ENCODE data around the gene HPCAL4. TPM values are rescaled to one million over a fixed set of nuclear protein-coding genes. Genes with fewer than 3 reads are reported as not detected.

Gene HPCAL4
- polyA plus RNA-seq, 2 of the 4 experiments (the other 2 are of a cell fraction) = 0.09 to 0.14 TPM

- no peak for FAIRE-seq
Measured at GRCh38 chr1:39720094-39720999, 29.1 kb upstream of the HPCAL4 start.

DNA sequence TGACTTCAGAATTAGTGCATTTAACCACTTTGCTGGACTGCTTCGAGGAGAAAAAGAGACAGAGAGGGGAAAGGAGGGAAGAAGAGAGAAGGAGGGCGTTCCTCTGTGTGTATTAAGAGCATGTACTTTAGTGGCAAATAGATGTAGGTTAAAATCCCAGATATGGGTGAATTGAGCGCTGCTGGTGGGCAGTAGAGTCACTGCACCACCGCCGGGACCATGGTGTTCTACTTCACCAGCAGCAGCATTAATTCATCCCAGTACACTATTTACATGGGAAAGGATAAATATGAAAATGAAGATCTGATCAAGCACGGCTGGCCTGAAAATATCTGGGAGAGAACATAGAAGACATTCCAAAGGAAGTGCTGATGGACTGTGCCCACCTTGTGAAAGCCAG lies 26.6 kb upstream of the HPCAL4 start:
- ChIA-PET POLR2A (no interaction called here), CTCF (no interaction called here)
- no peaks in the 10 kb centered on the region for H3K4me1 ChIP-seq
- H3K9me3 ChIP-seq = no peaks in the 10 kb centered on the region
- H3K27ac ChIP-seq = no peak overlapping the region
- no peak for DNase-seq (ENCODE audit: low read depth in 1 of 2, low spot score in 1 of 2)
- H3K4me3 ChIP-seq = no peak overlapping the region
- H3K4me2 ChIP-seq = no peak overlapping the region
- ATAC-seq = peak; percentile 63 to 75; a peak in 5 of 6 replicates
- no peak for TF ChIP-seq FOXS1 (CRISPR knock-in tag; IDR thresholded peaks at IDR 0.05)
- no peak for TF ChIP-seq HDAC2 (IDR thresholded peaks at IDR 0.05)
- no peak for TF ChIP-seq TP53 (CRISPR knock-in tag; IDR thresholded peaks at IDR 0.05)
- TF ChIP-seq FOSL2 (IDR thresholded peaks at IDR 0.05) = no peak
- no peak for TF ChIP-seq FOSL2 (CRISPR knock-in tag; IDR thresholded peaks at IDR 0.05)
- TF ChIP-seq, protein P1, sequence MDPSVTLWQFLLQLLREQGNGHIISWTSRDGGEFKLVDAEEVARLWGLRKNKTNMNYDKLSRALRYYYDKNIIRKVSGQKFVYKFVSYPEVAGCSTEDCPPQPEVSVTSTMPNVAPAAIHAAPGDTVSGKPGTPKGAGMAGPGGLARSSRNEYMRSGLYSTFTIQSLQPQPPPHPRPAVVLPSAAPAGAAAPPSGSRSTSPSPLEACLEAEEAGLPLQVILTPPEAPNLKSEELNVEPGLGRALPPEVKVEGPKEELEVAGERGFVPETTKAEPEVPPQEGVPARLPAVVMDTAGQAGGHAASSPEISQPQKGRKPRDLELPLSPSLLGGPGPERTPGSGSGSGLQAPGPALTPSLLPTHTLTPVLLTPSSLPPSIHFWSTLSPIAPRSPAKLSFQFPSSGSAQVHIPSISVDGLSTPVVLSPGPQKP (IDR thresholded peaks at IDR 0.05; ENCODE audit: low read depth, low read length) = no peak
- no peak for TF ChIP-seq EHF (CRISPR knock-in tag; IDR thresholded peaks at IDR 0.05)
- no peak for TF ChIP-seq EHMT2 (IDR thresholded peaks at IDR 0.05; ENCODE audit: low read depth)
- no peak for TF ChIP-seq ATOH8 (CRISPR knock-in tag; IDR thresholded peaks at IDR 0.05; ENCODE audit: low read depth)
- no peak for TF ChIP-seq GATA3 (IDR thresholded peaks at IDR 0.05; ENCODE audit: borderline replicate concordance)
- TF ChIP-seq JUNB (IDR thresholded peaks at IDR 0.05) = no peak
- WGBS (ENCODE audit: missing lambda C conversion rate) = 11% methylated on average over 6 of the region's 6 CpGs
- FAIRE-seq = no peak

More at GRCh38 chr1:39720094-39720999, 29.1 kb upstream of the HPCAL4 start:
- ChIA-PET POLR2A (interaction anchor here (0.9 kb wide), 1 partner anchor 144 kb away, joined by 9 read pairs; the partner anchor contains the start of gene PABPC4), CTCF (interaction anchor here (0.6 to 1.7 kb wide), 23 partner anchors 8 to 622 kb away, joined by 3 to 9 read pairs (median 3); partner anchors contain the start of gene PPIE)
- peak; percentile 69 to 71 for ATAC-seq
- peak in 1 of 2 experiments; percentile 56 for DNase-seq (ENCODE audit: low read depth in 1 of 2, low spot score in 1 of 2)
- no peak overlapping the region for H3K27ac ChIP-seq
- 38% methylated on average over 7 of the region's 7 CpGs for WGBS (ENCODE audit: missing lambda C conversion rate)
- no peaks in the 10 kb centered on the region for H3K9me3 ChIP-seq
- H3K4me1 ChIP-seq = no peaks in the 10 kb centered on the region
- no peak overlapping the region for H3K4me2 ChIP-seq
- TF ChIP-seq MAFK (IDR thresholded peaks at IDR 0.05; ENCODE audit: partially characterized antibody) = peak; percentile 11
- no peak for TF ChIP-seq NFE2L2 (conservative IDR thresholded peaks at IDR 0.05; ENCODE audit: low read length)
- TF ChIP-seq SMC3 (IDR thresholded peaks at IDR 0.05) = peak; percentile 57
- TF ChIP-seq RAD21 (conservative IDR thresholded peaks at IDR 0.05 in 1 of 2, IDR thresholded peaks at IDR 0.05 in 1 of 2) = peak; percentile 75 to 78
- TF ChIP-seq HEYL (CRISPR knock-in tag; IDR thresholded peaks at IDR 0.05) = no peak
- TF ChIP-seq ZC3H11A (IDR thresholded peaks at IDR 0.05) = peak; percentile 42
- no peak for TF ChIP-seq HOXB5 (CRISPR knock-in tag; IDR thresholded peaks at IDR 0.05)
- TF ChIP-seq CTCF (IDR thresholded peaks at IDR 0.05) = peak; percentile 67
- H3K4me3 ChIP-seq = no peak overlapping the region

DNA sequence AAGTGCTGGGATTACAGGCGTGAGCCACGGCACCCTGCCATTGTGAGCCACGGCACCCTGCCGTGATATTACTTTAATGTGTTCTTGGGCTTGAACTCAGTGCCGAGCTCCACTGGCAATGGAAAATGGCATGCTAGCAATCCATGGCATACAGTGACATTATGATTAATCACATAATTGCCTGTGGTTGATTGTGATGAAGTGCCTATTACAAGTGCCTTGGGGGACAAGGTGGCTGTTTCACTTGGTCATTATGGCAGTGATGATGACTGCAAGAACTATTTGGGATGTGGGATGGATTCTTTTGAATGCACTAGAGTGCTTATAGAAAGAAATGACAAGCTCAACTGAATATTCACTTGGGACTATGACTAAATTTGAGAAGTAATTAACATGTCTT lies 22.3 kb upstream of the HPCAL4 start:
- POLR2A ChIA-PET = no interaction called here
- H3K27ac ChIP-seq = no peak overlapping the region
- H3K9me3 ChIP-seq = no peaks in the 10 kb centered on the region
- CTCF ChIA-PET = interaction anchor here (1.2 kb wide), 1 partner anchor 12 kb away, joined by 4 read pairs; no protein-coding TSS in a partner anchor
- WGBS (ENCODE audit: missing lambda C conversion rate) = no CpG with 5 or more reads among the region's 5 CpGs
- H3K4me1 ChIP-seq = no peaks in the 10 kb centered on the region
- no peak overlapping the region for H3K4me2 ChIP-seq
- no peak overlapping the region for H3K4me3 ChIP-seq
- DNase-seq (ENCODE audit: low read depth in 1 of 2, low spot score in 1 of 2) = no peak
- no peak for FAIRE-seq
- ATAC-seq = no peak
- TF ChIP-seq ZFP36 (IDR thresholded peaks at IDR 0.05; ENCODE audit: borderline replicate concordance, partially characterized antibody) = no peak
- TF ChIP-seq HOXA7 (CRISPR knock-in tag; IDR thresholded peaks at IDR 0.05) = no peak
- no peak for TF ChIP-seq JUNB (IDR thresholded peaks at IDR 0.05)
- TF ChIP-seq HEYL (CRISPR knock-in tag; IDR thresholded peaks at IDR 0.05) = no peak
- no peak for TF ChIP-seq ZSCAN20 (CRISPR knock-in tag; IDR thresholded peaks at IDR 0.05)
- no peak for TF ChIP-seq HOXB5 (CRISPR knock-in tag; IDR thresholded peaks at IDR 0.05)
- TF ChIP-seq, protein P2, sequence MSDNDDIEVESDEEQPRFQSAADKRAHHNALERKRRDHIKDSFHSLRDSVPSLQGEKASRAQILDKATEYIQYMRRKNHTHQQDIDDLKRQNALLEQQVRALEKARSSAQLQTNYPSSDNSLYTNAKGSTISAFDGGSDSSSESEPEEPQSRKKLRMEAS (IDR thresholded peaks at IDR 0.05) = no peak
- no peak for TF ChIP-seq CBX2 (IDR thresholded peaks at IDR 0.05; ENCODE audit: borderline replicate concordance, low read depth)
- no peak for TF ChIP-seq HES2 (IDR thresholded peaks at IDR 0.05)
- no peak for TF ChIP-seq CEBPB (IDR thresholded peaks at IDR 0.05)
- TF ChIP-seq TFCP2L1 (CRISPR knock-in tag; IDR thresholded peaks at IDR 0.05) = no peak
- TF ChIP-seq HDAC2 (IDR thresholded peaks at IDR 0.05) = no peak
- no peak for TF ChIP-seq JUN (IDR thresholded peaks at IDR 0.05)
- TF ChIP-seq CTCF (IDR thresholded peaks at IDR 0.05) = no peak
